Measurements from ENCODE around the gene NECAB3.

The NECAB3 gene

DNA sequence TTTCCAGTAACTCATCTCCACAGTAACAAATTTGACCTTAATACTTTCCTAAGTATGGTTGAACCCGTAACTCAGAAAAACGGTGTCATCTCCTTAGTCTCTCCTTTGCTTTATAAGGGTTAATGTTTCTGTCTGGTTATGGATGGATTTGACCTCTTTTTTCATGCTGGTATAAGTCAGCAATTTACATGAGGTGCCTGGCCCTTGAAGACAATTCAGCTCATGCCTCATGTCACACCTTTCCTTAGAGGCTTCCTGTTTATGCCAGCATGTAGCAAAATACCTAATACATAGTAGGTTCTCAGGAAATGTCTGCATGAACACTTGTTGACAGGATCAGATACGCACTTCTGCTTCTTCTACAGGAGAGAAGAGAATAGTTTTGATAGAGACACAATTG is 49.8 kb downstream of the NECAB3 start:
- no peak for DNase-seq (ENCODE audit: low read depth in 3 of 3, low spot score in 1 of 3)

DNA sequence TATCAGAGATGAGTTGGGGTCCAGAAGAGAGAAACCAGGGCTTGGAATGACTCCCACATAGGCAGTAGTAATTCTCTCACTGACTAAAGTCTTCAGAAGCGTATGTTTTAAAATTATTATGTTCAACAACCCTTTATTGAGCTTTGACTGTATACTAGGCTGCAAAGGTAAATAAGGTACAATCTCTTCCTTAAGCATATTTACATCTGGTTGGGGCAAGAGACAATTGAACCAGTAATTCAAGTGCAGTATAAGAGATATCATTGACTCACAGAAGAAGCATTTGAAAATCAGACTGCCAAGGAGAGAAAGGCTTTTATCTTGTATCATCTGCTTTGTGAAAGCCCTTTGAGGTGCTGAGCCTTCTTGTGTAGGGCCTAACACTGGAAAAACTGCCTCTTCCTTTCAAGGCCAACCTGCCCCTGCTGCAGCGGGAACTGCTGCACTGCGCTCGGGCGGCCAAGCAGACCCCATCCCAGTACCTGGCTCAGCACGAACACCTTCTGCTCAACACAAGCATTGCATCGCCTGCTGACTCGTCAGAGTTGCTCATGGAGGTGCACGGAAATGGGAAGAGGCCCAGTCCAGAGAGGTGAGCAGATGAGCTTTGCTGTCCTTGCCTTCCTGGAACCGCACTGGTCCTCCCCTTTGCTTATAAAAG is 51.4 kb downstream of the NECAB3 start:
- no peak for DNase-seq (ENCODE audit: low read depth in 3 of 3, low spot score in 1 of 3)

DNA sequence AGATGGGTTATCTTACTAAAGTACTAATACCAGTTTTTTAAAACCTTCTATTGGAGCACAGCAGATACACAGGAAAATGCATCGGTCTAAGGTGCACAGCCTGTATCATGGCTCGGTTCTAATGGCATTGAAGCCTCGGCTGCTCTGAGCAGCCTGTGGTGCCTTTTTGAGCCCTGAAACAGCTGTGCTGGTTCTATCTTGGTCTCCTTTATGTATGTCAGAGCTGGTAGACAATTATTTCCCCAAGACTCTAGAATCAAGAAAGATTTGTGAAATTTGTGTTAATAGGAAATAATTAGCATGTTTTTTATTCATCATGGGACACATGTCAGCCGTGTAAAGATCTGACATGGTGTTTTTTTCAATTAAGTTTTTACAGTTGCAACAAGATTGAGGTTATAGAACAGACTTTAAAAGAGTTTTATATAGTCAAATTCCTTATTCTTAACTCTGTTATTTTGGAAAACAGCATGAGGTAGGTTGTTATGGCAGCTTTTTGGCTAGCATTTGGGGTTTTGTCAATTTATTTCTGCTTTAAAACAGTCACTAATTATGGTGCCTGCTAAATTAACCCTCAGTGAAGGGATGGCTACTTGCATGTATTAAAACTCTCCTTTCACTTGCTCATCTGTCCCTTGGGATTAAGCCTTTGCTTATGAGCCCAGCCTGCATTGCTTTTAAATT is 52.4 kb downstream of the NECAB3 start:
- DNase-seq (ENCODE audit: low read depth in 3 of 3, low spot score in 1 of 3) = no peak

DNA sequence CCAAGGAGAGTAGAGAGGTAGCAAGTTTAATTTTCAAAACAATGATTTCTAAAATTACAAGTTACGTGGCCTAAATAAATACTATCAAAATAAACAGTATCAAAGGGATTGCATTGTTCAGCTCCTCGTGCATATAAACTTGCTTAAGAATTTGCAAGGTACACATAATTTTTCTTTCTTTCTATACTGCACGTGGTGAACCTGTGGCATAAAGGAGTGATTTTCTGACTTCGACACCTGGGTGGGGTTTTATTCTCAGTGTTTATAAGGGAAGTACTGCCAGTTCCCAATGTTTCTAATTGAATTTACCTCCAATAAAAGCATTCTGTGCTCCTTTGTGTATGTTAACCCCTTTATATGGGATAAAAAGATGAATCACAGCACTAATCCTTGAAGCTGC is 62.2 kb downstream of the NECAB3 start:
- DNase-seq (ENCODE audit: low read depth in 3 of 3, low spot score in 1 of 3) = no peak

DNA sequence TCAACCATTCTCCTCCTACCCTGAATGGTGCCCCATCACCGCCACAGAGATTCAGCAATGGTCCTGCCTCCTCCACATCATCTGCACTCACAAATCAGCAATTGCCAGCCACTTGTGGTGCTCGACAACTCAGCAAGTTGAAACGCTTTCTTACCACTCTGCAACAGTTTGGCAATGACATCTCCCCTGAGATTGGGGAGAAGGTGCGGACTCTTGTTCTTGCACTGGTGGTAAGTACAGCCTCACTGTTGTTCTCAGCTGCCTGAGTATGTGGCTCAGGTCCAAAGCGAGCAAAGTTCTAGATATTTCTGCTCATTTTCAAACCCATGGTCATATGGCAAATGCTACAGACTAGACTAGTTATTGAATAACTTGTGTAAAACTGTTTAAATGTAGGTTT is 63.1 kb downstream of the NECAB3 start:
- DNase-seq (ENCODE audit: low read depth in 3 of 3, low spot score in 1 of 3) = no peak

DNA sequence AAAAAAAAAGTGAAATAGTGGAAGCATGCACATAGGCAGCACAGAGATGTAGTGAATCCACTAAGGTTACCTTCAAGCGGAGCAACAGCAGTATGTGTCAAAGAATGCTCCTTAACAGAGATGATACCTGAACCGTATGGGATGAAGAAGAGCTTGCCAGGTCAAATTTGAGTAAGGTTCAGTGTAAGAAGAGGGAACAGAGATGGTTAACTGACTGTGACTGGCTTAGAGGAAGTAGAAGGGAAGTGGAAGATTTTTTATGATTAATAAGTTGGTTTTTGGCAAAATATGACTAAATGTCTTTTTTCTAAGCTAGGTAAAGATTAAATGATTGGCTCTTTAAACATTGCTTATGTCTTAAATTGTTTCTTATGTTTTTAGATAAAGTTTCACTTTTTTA is 64.7 kb downstream of the NECAB3 start:
- no peak for DNase-seq (ENCODE audit: low read depth in 3 of 3, low spot score in 1 of 3)
